Glomerular endothelial cell (primary cell): Measurements from ENCODE around the gene PLD1. TPM values are rescaled to one million over a fixed set of nuclear protein-coding genes. Genes with fewer than 3 reads are reported as not detected.

Experiments used
- DNase-seq: peaks from one replicate; pipeline ENCODE4 v3.0.0-alpha.2; 2011; ENCODE audit warnings: low read depth, low spot score; ENCODE audit errors: extremely low read depth
- total RNA-seq: library from RNA; depleted of rRNA; stranded (reverse); fragments of >200 nt; gene quantifications from 2 replicates; pipeline ENCODE4 v1.2.3, GENCODE V29; 2015

The PLD1 gene
- total RNA-seq, 1 donor from 2014 or later = 47.6 TPM

DNA sequence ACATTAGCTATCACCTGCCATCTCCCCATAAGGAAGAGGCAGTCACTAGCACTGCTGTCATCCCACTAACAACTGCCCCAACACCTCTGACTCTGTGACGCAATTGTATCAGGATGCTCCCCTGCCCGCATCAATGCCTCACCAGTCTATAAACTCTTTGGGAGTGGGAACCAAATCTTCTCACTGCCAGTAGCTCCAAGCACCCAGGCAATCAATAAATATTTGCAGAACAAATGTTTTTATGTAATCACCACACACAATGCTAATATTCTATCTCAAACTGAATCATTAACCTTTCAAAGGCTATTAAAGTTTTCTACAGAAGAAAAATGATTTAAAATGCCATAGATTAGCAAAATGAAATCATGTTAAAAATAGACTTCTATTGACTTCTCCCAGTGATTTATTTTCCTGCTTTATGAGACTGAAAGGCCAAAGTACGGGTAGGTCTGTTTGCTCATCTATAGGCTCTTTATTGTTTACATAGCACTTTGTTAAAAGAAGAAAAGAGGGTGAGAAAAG lies 131.3 kb downstream of the PLD1 start:
- DNase-seq = no peak

GRCh38 chr3:171677706-171678105 lies 132.6 kb downstream of the PLD1 start:
- no peak for DNase-seq

GRCh38 chr3:171676601-171677175 lies 133.6 kb downstream of the PLD1 start:
- peak; percentile 51 for DNase-seq

DNA sequence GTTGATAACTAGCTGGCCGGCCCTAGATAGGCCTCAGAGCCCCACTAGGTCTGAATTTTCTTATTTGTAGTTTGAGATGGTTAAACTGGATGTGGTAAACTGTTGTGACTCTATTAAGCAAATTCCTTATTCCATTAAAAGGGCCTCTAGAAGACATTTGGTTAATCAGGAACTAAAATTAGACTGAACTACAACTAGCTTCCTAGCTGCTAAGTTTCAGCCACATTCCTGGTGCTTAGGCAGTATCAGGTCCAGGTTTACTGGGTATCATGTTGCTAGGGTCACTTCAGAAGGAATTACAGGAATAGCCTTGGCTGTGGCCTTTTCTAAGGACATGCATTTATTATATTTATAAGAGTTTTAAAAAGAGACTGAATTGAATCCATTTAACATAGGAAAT lies 136.3 kb downstream of the PLD1 start:
- no peak for DNase-seq

- no peak for DNase-seq
These were observed 137.7 kb downstream of the PLD1 start for GRCh38 chr3:171672538-171672937.

DNA sequence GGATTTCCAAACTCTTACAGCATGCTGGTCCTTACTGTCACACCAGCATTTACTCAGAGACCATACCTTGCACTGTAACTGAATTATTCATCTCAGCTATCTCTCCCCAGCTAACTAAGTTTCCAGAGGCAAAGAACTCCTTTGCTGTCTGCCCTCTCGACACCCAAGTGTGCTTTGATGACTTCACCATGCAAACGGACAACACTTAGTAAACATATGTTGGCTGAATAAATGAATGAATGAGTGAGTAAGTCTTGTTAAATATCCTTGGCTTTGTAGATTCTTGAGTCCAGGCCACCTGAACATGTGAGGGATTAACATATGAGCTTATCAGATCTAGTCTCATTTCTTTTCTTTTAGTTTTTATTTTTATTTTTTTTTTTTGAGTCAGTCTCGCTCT lies 138.2 kb downstream of the PLD1 start:
- DNase-seq = no peak

DNA sequence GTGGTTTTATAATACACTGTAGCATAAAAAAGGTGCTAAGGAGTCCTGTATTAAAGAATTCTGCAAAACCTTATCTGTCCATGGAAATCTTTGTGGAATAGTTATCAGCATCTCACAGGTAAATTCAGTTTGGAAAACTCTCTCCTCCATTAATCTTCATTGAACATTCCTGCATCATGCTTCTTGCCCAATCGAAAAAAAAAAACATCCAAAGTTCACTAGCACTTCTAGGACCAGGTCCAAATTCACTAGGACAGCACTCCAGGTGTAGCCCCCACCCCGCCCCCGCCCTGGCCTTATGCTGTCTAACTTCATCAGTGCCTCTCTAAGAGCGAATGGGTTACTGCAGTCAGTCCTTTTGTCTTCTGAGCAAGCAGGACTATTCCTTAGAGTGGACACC lies 138.6 kb downstream of the PLD1 start:
- no peak for DNase-seq

DNA sequence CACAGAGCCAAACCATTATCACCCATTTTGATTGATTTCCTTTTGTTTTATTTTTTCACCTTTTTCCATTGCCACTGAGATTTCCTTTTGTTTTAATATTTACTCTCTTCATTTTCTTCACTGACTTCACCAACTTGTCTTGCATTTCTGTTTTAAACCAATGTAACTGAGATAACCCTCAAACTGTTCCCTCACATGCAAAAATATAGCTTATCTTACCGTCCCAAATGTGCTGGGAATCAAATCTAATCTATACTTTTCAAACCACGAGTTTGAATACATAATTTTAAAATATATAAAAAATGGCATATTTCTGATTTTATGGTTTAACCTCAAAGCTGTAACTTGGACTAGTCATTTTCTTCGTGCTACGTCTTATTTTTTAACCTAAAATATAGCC lies 143.8 kb downstream of the PLD1 start:
- DNase-seq = no peak

DNA sequence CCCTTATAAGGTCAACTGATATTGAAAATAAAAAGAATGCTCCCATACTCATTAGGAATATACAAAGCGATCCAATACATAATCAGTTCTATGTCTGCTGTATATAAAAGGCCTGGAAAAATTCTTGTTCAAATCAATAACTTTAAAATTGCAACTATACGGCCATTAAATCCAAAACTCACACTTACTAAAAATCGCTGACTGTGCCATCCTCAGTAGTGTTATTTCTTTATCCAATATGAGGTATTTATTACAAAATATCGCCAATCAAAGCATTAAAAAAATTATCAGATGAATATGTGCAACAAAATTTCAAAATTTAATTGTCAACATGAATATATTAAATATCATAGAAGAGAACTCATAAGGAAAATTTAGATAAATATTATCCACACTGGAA lies 146.5 kb downstream of the PLD1 start:
- no peak for DNase-seq

DNA sequence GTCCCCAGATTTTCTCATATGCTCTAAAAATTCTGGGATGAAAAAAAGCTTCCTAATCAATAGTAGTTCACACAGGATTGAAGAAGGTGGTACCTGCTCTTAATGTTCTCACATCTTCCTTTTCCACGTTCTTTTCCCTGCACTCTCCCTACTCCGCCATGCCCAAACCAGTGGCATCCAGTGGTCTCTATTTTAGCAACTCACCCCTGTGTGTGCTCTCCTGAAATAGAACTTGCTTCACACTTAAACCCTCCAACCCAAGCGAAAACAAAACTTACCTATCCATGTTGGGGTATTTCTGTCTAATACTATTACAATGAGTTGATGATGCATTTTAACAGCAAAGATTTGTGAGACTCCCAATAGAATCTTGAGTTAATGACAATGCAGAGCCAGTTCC lies 148.8 kb downstream of the PLD1 start:
- DNase-seq = no peak

GRCh38 chr3:171660188-171660587 lies 150.1 kb downstream of the PLD1 start:
- DNase-seq = no peak

DNA sequence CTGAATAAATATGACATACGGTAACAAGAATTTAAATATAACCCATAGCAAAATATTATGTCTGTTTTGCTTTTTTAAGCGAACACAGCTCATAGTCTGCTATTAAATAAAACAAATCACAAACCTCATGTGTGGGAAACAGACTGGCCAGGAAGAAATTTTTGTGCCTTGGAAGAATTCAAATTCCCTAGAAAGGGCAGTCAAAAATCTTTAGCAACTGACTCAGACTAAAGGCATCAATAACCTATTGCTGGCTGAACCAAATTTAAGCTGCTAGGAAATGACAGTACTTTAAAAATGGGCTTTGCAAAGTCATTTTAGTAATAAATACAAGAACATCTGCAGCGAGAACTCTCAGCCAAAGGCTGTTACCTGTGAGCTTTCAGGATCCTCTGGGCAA lies 151.4 kb downstream of the PLD1 start:
- DNase-seq = no peak

DNA sequence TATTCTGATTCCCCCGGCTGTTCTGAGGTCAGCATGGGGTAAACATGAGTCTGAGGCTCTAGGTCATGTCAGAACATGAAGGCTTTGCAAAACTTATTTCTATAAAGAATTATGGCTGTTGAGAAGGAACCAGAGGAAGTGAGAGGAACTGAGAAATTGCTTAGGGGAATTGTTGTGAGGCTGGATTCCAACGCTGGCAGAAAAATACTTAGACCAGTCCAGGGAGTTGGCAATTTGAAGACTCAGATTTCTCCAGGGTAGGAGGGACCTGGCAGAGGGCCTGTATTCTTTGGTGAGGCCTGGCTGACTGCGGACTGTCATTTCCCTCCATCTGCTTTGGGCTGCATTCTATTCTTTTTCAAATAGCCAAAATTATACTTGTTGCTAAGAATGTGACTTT lies 155.5 kb downstream of the PLD1 start:
- DNase-seq = no peak

DNA sequence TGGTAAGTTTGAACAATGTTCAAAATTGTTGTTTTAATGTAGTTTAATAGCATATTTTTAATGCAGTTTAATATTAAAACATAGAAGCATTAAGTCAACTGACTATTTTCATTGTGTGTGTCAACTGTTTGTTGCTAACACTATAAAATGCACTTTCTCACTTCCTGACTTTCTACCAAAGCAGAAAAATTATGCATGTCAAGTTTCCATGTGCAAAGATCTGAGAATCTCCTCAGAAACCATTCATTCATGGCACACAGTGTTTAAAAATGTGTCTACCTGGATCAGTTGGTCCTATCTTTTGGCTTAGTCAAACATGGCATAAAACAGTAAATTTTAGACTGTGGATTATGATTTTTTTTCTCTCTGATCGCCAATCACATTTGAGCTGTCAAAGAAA lies 156.0 kb downstream of the PLD1 start:
- no peak for DNase-seq

GRCh38 chr3:171653701-171654100 lies 156.6 kb downstream of the PLD1 start:
- DNase-seq = no peak

DNA sequence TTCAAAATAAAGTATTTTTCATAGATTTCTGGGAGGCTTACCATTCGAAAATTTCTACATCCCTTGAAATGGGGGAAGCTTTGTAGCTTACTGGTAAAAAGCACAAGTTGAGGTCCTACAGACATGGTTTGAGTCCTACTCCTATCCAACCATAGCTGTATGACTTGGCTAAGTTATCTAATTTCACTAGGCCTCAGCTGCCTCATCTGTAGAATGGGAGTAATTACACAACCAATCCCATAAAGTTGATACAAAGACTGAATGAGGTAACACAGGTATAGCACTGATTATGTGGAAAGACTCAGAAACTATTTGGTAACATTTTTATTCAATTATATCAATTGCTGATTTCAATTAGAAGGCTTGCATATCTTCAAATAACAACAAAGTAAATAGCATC lies 157.4 kb downstream of the PLD1 start:
- no peak for DNase-seq

DNA sequence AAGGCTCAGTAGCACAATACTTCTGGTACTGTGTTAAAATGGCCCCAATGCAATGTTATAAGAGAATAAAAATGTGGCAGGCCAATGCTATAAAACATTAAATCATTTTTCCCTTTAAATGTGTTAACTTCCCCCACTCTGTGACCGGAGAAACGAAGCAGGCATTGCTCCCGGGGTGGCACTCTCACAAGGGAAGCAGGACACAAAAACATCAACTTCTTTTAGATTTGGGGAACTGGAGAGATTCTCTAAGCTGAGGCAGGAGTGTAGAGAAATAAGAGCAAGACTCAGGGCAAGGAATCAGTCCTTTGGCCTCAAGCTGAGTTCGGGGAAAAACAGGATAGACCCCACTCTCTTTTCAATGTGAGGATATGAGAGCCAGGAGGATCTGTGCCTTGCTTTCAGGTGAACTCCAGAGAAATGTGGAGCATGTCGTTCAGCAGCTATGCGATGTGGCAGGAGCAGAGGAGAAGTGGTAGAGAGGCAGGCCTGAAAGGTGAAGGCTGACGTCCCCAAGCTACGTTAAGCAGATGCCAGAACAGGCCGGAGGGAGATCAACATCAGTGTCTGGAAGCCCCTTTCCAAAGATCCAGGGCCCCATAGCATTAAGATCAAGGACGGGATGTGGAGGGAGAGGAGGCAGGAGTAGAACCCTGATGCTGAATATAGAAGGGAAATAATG lies 160.2 kb downstream of the PLD1 start:
- no peak for DNase-seq

- DNase-seq = no peak
These were observed 161.0 kb downstream of the PLD1 start for GRCh38 chr3:171649267-171649666.

DNA sequence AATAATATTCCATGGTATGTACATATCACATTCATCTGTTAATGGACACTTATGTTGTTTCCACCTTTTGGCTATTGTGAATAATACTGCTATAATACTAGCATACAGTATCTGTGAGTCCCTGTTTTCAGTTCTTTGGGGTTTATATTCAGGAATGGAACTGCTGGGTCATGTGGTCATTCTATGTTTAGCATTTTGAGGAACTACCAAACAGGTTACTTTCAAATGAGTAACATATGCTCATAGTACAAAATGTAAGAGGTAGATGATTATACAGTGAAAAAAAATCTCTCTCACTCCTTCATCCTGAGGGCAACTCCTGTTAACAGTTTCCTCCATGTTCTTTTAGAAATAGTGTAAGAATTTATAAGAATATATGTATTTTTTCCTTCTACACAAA lies 162.2 kb downstream of the PLD1 start:
- DNase-seq = no peak

GRCh38 chr3:171646357-171647133 lies 163.7 kb downstream of the PLD1 start:
- peak; percentile 42 for DNase-seq

- no peak for DNase-seq
These were observed 165.6 kb downstream of the PLD1 start for GRCh38 chr3:171644681-171645080.

DNA sequence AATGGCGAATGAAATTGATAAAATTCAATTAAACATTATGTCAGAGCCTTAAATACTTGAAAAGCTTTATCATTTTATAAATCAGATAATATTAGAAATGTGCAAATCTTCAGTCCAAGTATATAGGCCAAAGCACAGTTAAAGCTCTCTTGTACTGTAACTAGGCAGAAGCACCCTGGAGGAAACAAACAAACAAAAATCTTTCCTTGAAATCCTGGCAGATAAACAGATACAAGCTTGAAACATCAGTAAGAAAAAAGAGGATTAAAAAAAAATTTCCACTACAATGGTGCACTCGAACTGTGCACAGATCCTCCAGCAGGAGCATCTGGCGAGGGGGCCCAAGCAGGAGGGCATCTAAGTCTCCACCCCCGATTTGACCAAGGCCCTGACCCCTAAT lies 166.6 kb downstream of the PLD1 start:
- no peak for DNase-seq
